Measurements from ENCODE around the gene MATK. TPM values are rescaled to one million over a fixed set of nuclear protein-coding genes. Genes with fewer than 3 reads are reported as not detected.
"Not testable (repeated sequence)": the region's sequence is repeated elsewhere in the genome, so short reads cannot be mapped to it uniquely, and the experiment has no call there.

MATK gene
- total RNA-seq, 3 donors from 2014 or later: 43.1 to 87.6 (median 82.9) TPM

DNA sequence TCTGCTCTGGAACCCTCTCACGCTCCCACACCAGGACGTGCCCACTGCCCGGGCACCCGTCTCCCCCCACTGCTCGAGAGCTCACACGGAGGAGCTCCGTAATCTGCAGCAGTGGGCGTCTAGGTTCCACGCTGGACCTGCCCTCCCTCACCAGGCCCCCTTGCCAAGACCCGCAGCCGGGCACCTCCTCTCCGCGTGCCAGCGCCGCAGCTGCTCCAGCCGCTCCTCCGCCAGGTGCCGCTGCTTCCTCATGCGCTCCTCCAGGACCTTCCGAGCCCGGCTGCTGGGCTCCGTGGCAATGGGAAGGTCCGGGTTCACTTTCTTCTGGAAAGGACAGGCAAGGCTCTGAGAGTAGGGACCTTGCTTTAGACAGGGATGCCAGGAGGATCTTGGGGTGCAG is 35.0 kb upstream of the MATK start:
- Mint-ChIP-seq H3K4me3 (no peak overlapping the region), H3K27me3 (ENCODE audit: low read depth) (no peaks in the 10 kb centered on the region), H3K9me3 (no peaks in the 10 kb centered on the region), H3K36me3 (ENCODE audit: insufficient read depth) (no peaks in the 10 kb centered on the region), H3K4me1 (ENCODE audit: low read depth) (peaks cover 24% of the 10 kb centered on the region)
- DNase-seq: no peak
- no peak for ATAC-seq

DNA sequence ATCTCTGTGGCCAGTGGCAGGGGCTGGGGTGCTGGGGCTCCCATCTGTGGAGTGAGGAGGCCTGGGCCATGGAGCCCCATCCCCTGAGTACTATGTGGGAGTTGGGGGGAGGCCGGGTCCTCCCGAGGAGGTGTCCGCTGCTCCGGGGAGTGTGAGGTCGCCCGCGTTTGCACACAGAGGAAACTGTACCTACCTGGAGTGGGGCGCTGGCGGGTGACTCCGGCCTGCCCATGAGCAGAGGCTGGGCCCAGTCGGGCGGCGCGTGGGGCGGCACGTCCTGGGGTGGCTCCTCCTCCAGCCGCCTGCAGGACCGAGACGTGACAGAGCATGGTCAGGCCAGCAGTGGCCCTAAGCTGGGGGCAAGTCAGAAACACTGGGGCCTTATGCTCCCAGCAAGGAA is 33.8 kb upstream of the MATK start:
- ATAC-seq: no peak
- H3K9me3 Mint-ChIP-seq: no peaks in the 10 kb centered on the region
- no peaks in the 10 kb centered on the region for H3K36me3 Mint-ChIP-seq (ENCODE audit: insufficient read depth)
- H3K4me3 Mint-ChIP-seq: no peak overlapping the region
- H3K4me1 Mint-ChIP-seq (ENCODE audit: low read depth): peaks cover 29% of the 10 kb centered on the region
- no peak for DNase-seq
- no peaks in the 10 kb centered on the region for H3K27me3 Mint-ChIP-seq (ENCODE audit: low read depth)

DNA sequence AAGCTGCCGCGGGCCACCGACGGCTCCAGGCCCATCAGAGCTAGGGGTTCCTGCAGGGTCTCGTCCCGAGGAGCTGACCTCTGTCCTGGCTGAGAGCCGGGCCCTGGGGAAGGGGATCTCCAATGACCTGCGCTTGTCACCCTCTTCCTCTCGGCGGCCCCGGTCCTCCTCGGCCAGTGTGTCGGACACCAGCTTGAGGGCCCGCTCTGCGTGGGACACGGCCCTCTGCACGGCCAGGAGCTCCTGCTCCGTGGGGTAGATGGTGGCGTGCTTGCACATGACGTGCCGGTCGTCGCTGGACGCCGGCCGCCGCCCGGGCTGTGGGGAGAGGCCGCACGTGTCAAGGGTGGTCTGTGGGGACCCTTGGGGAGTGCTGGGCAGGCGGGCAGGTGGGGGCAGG is 32.7 kb upstream of the MATK start:
- H3K9me3 Mint-ChIP-seq: no peaks in the 10 kb centered on the region
- H3K4me3 Mint-ChIP-seq: no peak overlapping the region
- no peak for ATAC-seq
- peaks cover 40% of the 10 kb centered on the region for H3K4me1 Mint-ChIP-seq (ENCODE audit: low read depth)
- no peaks in the 10 kb centered on the region for H3K36me3 Mint-ChIP-seq (ENCODE audit: insufficient read depth)
- DNase-seq: no peak
- H3K27me3 Mint-ChIP-seq (ENCODE audit: low read depth): no peaks in the 10 kb centered on the region

DNA sequence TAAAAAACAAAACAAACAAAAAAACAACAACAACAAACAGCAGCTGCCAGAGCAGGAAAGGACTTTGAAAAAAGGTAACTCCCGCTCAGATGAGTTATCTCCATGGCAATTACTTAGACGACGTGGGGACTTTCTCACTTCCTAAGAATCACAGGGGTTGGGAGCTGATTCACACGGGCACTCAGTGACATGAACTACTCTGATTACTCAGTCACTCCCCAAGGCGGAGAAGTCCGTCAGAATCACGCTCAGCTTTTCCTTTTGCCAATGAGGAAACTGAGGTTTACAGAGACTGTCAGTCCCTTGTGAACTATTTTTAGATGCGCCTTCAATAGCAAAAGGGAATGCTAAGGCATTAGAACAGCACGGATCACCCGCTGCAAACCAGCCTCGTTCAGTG is 32.3 kb upstream of the MATK start:
- no peaks in the 10 kb centered on the region for H3K9me3 Mint-ChIP-seq
- ATAC-seq (peak; percentile 81 to 86), DNase-seq (peak; percentile 39)
- no peak overlapping the region for H3K4me3 Mint-ChIP-seq
- H3K36me3 Mint-ChIP-seq (ENCODE audit: insufficient read depth): no peaks in the 10 kb centered on the region
- H3K4me1 Mint-ChIP-seq (ENCODE audit: low read depth): peaks cover 44% of the 10 kb centered on the region
- no peaks in the 10 kb centered on the region for H3K27me3 Mint-ChIP-seq (ENCODE audit: low read depth)

DNA sequence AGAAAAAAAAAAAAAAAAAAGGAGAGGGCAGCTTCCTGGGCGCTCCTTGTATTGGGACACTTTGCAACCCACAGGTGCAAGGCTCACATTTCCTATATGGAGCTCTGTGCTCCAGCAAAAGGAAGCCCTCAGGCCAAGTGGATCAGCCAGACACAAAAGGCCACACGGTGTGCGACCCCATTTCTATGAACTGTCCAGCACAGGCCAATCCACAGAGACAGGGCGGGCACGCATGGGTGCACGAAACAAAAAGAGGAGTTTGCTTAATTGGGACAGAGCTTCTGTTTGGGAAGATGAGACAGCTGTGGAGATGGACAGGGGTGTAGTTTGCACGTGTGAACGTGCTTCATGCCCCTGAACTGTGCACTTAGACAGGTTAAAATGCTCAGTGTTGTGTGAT is 31.6 kb upstream of the MATK start:
- Mint-ChIP-seq H3K27me3 (ENCODE audit: low read depth) (no peaks in the 10 kb centered on the region), H3K9me3 (no peaks in the 10 kb centered on the region), H3K36me3 (ENCODE audit: insufficient read depth) (no peaks in the 10 kb centered on the region), H3K4me3 (no peak overlapping the region), H3K4me1 (ENCODE audit: low read depth) (peaks cover 51% of the 10 kb centered on the region)
- DNase-seq: no peak
- no peak for ATAC-seq

DNA sequence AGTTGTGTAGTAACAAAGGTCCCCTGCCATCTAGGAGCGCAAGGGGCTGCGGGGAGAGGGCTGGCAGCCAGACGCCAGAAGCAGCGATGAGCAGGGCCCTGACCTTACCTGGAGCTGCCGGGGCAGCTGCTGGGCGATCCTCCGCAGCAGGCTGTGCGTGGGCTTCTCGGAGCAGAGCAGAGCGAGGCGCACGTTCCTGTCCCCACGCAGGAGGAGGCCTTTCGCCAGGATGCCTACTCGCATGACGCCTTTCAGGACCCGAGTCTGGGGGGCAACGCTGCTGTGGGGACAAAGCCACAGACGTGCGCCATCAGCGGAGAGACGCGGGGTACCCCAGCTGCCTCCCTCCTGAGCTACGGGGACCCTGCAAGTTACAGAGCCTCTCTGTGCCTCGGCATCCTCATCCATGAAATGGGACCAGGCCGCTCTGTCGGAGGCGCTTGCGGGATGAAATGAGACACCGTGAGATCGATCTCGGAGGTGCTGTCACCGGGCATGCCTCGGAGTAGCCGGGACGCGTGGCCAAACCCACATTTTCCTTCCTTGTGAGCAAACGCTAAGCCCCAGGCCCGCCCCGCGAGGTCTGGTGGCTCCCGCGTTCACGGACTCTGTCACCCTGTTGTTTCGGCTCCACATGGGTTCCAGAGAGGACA is 30.5 kb upstream of the MATK start:
- Mint-ChIP-seq H3K27me3 (ENCODE audit: low read depth) (no peaks in the 10 kb centered on the region), H3K9me3 (no peaks in the 10 kb centered on the region), H3K36me3 (ENCODE audit: insufficient read depth) (no peaks in the 10 kb centered on the region), H3K4me3 (no peak overlapping the region), H3K4me1 (ENCODE audit: low read depth) (peaks cover 53% of the 10 kb centered on the region)
- ATAC-seq: no peak
- no peak for DNase-seq

GRCh38 chr19:3816148-3816547 is 30.0 kb upstream of the MATK start:
- peaks cover 55% of the 10 kb centered on the region for H3K4me1 Mint-ChIP-seq (ENCODE audit: low read depth)
- not testable (repeated sequence) for ATAC-seq; H3K4me3 Mint-ChIP-seq; DNase-seq; H3K27me3 Mint-ChIP-seq (ENCODE audit: low read depth); H3K9me3 Mint-ChIP-seq; H3K36me3 Mint-ChIP-seq (ENCODE audit: insufficient read depth)

- H3K4me1 Mint-ChIP-seq (ENCODE audit: low read depth): peaks cover 56% of the 10 kb centered on the region
- no peak overlapping the region for H3K4me3 Mint-ChIP-seq
- no peaks in the 10 kb centered on the region for H3K9me3 Mint-ChIP-seq
- no peaks in the 10 kb centered on the region for H3K27me3 Mint-ChIP-seq (ENCODE audit: low read depth)
- ATAC-seq (no peak), DNase-seq (no peak)
- no peaks in the 10 kb centered on the region for H3K36me3 Mint-ChIP-seq (ENCODE audit: insufficient read depth)
Observed at GRCh38 chr19:3814648-3815047, 28.5 kb upstream of the MATK start.

- H3K36me3 Mint-ChIP-seq (ENCODE audit: insufficient read depth): no peaks in the 10 kb centered on the region
- H3K9me3 Mint-ChIP-seq: no peaks in the 10 kb centered on the region
- no peaks in the 10 kb centered on the region for H3K27me3 Mint-ChIP-seq (ENCODE audit: low read depth)
- ATAC-seq (no peak), DNase-seq (no peak)
- peaks cover 54% of the 10 kb centered on the region for H3K4me1 Mint-ChIP-seq (ENCODE audit: low read depth)
- no peak overlapping the region for H3K4me3 Mint-ChIP-seq
Observed at GRCh38 chr19:3813473-3814392, 27.6 kb upstream of the MATK start.

- H3K9me3 Mint-ChIP-seq: no peaks in the 10 kb centered on the region
- peaks cover 59% of the 10 kb centered on the region for H3K4me1 Mint-ChIP-seq (ENCODE audit: low read depth)
- H3K4me3 Mint-ChIP-seq: no peak overlapping the region
- H3K27me3 Mint-ChIP-seq (ENCODE audit: low read depth): no peaks in the 10 kb centered on the region
- ATAC-seq: no peak
- H3K36me3 Mint-ChIP-seq (ENCODE audit: insufficient read depth): no peaks in the 10 kb centered on the region
- DNase-seq: no peak
Observed at GRCh38 chr19:3810708-3811355, 24.7 kb upstream of the MATK start.

DNA sequence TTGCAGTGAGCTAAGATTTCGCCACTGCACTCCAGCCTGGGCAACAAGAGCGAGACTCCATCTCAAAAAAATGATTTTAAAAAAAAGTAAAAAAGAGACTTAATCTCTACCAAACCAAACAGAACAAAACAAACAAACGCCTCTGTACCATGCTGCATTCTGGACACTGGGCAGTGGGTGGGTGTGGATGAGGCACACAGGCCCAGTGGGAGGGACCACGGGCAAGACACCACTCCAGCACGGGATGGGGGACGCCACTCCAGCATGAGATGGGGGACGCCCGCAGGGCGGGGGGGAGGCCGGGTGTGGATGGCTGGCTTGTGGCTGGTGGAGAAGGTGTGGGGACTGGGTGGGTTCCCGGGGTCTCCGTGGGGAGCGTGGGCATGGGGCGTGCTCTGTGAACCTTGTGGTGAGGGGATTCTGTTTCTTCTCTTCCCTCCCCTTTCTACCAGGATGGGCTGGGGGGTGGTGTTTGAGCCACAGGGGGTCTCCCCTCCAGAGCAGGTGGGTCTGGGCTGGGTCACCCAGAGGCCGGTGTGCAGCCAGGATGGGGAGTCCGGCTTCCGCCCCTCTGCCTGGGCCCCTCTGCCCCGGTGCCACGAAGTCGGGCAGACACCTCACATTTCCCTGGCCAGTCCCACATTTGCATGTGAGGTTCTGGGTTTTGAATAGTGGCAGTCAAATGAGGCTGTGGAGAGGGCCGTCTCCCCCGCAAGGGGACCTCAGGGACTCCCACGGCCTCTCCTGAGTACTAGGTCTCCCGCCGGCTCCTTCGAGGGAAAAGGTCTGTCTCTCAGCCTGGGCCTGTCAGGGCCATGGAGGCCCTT is 23.9 kb upstream of the MATK start:
- peaks cover 59% of the 10 kb centered on the region for H3K4me1 Mint-ChIP-seq (ENCODE audit: low read depth)
- no peak for DNase-seq

GRCh38 chr19:3808420-3809143 is 22.4 kb upstream of the MATK start:
- Mint-ChIP-seq H3K4me3 (no peak overlapping the region), H3K9me3 (no peaks in the 10 kb centered on the region), H3K27me3 (ENCODE audit: low read depth) (no peaks in the 10 kb centered on the region), H3K36me3 (ENCODE audit: insufficient read depth) (no peaks in the 10 kb centered on the region), H3K4me1 (ENCODE audit: low read depth) (peaks cover 46% of the 10 kb centered on the region)
- ATAC-seq: no peak
- DNase-seq: no peak

More for the DNA sequence above, 23.9 kb upstream of the MATK start:
- Mint-ChIP-seq H3K4me3 (no peak overlapping the region), H3K36me3 (ENCODE audit: insufficient read depth) (no peaks in the 10 kb centered on the region), H3K27me3 (ENCODE audit: low read depth) (no peaks in the 10 kb centered on the region), H3K9me3 (no peaks in the 10 kb centered on the region)
- ATAC-seq: no peak

GRCh38 chr19:3807574-3808354 is 21.6 kb upstream of the MATK start:
- no peaks in the 10 kb centered on the region for H3K36me3 Mint-ChIP-seq (ENCODE audit: insufficient read depth)
- H3K4me1 Mint-ChIP-seq (ENCODE audit: low read depth): peaks cover 38% of the 10 kb centered on the region
- no peaks in the 10 kb centered on the region for H3K27me3 Mint-ChIP-seq (ENCODE audit: low read depth)
- no peak overlapping the region for H3K4me3 Mint-ChIP-seq
- H3K9me3 Mint-ChIP-seq: no peaks in the 10 kb centered on the region
- DNase-seq: no peak
- ATAC-seq: no peak

All from activated T-cell treated with anti-CD3 and anti-CD28 coated beads, Interleukin-2, amount 50 U/mL, for 4 hours (primary cell).